NCI-H1694 (cell line): ENCODE results near the gene MYO7B.

Experiments
- DNase-seq: peaks from one replicate; lab custom pipeline; 2025; lab: John Stamatoyannopoulos, UW

Gene MYO7B

DNA sequence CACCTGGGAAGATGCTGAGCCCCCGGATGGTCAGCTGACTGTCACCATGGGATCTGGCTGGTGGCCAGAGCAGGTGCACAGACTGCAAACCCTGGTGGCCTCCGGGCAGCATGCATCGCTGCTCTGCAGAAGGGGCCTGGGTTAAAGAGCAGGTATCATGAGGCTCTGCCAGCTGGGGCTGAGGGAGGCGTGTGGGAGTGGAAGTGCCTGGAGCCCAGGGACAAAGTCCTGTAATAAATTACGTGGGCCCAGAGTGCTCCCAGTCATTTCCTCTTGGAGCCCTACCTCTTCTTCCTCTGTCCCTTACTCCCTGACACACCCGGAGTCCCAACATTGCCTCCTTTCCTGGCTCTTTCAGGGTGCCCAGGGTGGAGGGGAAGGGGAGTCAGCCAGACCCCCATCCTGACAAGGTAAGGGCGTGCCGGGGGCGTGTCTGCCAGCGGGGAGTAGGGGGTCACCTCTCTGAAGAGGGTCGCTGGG, at the start of gene MYO7B:
Gene MYO7B, plus strand, starts transcription at position 262 of the 480 bp plus-strand sequence. CDS start 24,040 bp downstream, outside the sequence.
- DNase-seq: no peak

DNA sequence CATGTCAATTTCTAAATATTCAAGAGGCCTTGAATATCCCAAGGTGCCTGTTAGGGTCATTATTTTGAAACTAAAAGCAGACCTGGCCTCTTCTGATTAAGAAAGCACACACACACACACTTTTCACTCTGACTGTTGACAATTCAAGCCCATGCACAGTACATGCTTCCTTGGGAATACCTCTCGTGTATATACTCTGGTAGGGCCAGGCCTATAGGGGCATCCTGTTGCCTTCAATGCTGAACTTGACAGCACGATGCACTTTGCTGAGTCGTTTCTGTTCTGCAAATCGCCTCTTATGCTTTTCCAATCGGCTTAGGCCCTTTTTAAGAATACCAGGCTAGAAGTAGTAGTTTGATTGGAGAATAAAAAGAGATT, 49.8 kb upstream of the MYO7B start:
- DNase-seq: no peak

DNA sequence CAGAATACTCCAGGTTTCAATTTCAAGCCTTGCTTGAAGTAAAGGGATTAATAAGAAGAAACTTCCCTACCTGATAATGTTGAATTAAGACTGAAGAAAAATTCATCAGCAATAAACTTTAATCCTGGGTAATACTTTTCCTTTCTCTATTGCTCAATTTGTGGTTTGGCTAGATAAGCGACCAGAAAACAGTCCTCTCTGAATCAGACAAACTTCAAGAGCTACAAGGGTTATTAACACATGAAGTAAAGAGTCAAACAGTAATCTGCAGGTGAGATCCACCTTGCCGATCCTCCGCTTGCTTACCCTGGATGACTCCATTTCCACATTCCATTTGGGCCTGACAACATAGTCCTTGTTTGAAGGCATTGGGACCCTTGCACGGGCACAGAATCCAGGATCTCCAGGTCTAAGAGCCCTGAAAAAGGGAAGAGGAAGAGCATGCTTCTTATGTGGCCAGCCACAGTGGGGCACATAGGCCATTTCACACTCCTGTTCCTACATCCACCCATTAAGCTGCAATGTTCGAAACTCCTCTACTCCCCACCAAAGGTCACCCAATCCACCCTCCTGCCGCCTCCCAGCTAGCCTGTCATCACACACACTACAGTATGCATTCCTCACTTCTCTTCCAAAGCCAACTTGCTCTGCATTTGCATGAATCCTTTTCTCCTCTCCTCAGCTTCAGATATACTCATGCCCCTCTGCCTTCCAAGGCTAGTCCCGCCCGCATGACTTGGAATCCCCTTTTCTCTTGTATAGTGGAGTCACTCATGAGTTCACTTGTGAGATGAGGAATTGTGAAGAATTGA, 49.0 kb upstream of the MYO7B start:
- no peak for DNase-seq

DNA sequence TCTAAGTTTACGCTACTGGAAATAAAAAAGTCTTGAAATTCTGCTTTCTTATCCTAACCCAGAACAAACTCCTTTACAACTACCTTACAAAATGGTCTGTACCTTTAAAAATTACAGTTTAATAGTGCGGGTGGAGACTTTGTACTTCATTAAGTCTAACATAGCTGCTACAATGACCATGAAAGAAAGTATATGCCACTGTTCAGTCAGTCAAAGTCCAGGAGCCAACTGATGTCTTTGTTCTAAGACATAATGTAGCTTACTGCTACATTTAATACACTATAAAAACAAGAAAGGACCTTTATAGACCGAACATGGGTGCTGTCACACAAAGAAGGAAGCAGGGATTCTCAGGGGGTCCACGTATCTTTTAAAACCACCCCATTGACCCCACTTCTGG, 45.2 kb upstream of the MYO7B start:
- DNase-seq: no peak

GRCh38 chr2:127498386-127498785, 37.1 kb upstream of the MYO7B start:
- DNase-seq: no peak

GRCh38 chr2:127503491-127503890, 32.0 kb upstream of the MYO7B start:
- no peak for DNase-seq

DNA sequence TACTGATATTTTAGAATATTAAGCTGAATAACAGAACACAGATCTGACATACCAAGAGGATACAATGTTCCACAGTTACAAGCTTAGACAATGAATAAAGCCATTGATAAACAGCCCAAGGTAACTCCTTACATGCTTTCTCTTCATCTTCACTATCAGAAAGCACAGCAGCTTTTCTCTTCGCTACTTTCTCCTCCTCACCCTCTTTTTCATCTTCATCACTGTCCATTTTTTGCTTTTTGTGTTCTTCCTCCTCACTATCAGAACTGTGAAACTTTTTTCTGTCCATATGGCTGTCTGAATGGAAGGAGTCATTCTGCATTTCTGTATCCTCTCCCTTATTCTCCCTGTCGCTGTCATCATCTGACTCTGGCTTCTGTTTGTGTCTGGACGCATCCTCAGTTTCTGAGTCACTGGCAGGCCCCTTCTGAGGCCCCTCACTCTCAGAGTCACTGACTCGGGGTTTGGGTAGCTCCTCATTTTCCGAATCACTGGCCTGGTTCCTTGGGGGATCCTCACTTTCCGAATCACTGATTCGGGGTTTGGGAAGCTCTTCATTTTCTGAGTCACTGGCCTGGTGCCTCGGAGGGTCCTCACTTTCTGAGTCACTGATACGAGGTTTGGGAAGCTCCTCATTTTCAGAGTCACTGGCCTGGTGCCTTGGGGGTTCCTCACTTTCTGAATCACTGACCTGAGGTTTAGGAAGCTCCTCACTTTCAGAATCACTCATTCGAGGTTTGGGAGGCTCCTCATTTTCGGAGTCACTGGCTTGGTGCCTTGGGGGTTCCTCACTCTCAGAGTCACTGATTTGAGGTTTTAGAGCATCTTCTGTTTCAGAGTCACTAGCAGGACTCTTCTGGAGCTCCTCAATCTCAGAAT, 30.7 kb upstream of the MYO7B start:
- DNase-seq: no peak

- no peak for DNase-seq
Observed at GRCh38 chr2:127506510-127506909, 29.0 kb upstream of the MYO7B start.

DNA sequence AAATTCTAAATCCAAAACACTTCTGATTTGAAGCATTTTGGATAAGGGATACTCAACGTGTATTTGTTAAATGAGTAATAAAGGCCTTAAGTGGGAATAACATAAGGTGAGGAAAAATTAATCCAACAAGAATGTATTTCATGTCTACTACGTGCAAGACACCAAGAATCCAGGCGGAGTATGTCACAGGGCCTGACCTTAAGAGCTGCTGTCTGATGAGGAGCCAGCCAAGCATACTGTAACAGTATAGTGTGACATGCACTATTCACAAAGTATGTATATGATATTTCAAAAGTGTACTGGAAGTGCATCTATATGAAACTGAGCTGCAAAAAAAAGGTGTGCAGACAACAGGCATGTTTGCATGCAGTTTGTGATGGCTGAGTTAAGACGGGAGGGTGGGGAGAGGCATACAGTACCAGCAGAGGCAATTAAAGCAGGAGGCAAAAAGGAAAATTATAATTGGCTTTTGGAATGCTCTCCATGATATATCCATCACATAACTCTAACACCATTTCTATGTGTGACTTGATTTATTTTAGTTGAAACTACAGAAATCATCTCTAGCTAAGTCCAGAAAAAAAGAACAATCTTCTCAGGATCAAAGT, 27.4 kb upstream of the MYO7B start:
- DNase-seq: no peak

DNA sequence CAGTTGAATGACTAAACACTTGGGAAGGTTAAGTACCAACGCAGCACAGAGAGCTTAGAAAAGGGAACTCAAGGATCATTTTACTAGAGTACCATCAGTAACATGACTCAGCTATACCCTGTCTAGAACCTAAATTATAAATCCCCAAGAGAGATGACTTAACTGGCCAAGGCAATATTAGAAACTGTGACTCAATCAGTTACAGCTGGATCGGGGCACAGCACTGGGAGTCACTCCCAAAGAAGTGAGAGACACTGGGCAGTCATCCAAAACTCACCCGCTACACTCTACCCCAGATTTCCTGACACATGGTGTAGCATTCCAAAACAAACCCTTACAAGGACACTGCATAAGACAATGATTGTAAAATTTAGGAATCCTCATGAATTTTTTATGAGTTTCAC, 26.9 kb upstream of the MYO7B start:
- peak; percentile 92 for DNase-seq

DNA sequence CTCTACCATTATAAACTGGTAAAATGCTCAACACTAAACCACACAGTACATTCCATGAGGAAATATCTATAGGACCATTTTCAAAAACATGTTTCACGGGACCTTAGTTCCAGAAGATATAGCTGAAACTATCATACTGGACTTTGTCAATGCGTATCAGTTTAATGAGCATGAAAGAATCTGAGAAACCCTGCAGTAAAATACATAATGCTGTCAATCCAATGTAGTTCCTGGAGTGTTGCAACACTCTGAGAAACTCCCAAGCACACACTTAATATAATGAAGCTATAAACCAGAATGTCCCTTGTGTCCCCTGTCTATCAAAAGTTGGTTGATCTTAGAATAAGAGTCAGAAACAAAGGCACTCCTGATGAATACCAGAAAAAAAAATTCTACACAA, 25.4 kb upstream of the MYO7B start:
- DNase-seq: no peak

- DNase-seq: no peak
Observed at GRCh38 chr2:127511090-127511695, 24.3 kb upstream of the MYO7B start.

GRCh38 chr2:127511917-127512316, 23.6 kb upstream of the MYO7B start:
- no peak for DNase-seq

GRCh38 chr2:127512362-127512761, 23.1 kb upstream of the MYO7B start:
- DNase-seq: no peak

- no peak for DNase-seq
Observed at GRCh38 chr2:127514076-127514475, 21.4 kb upstream of the MYO7B start.

GRCh38 chr2:127514485-127514884, 21.0 kb upstream of the MYO7B start:
- DNase-seq: no peak

GRCh38 chr2:127515383-127515915, 20.0 kb upstream of the MYO7B start:
- DNase-seq: no peak

- no peak for DNase-seq
Observed at GRCh38 chr2:127516041-127516762, 19.3 kb upstream of the MYO7B start.

DNA sequence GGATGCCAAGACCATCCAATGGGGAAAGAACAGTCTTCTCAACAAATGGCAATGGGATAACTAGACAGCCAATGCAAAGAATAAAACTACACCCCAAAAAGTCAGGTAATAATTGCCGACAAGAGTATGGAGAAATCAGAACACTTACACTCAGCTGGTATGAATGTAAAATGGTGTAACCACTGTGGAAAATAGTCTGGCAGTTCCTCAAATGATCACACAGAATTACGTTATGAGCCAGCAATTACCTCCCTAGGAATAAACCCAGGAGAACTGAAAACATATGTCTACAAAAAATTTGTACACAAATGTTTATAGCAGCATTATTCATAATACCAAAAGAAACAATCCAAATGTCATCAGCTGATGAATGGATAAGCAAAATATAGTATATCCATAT, 18.0 kb upstream of the MYO7B start:
- no peak for DNase-seq

GRCh38 chr2:127520424-127520823, 15.1 kb upstream of the MYO7B start:
- no peak for DNase-seq

GRCh38 chr2:127523269-127523939, 12.1 kb upstream of the MYO7B start:
- no peak for DNase-seq
